ENCODE data around the gene BRINP1. TPM values are rescaled to one million over a fixed set of nuclear protein-coding genes. Genes with fewer than 3 reads are reported as not detected.
A peak's percentile ranks its signal among the peaks of the same experiment; 100 is the strongest.

BRINP1 gene, protein sequence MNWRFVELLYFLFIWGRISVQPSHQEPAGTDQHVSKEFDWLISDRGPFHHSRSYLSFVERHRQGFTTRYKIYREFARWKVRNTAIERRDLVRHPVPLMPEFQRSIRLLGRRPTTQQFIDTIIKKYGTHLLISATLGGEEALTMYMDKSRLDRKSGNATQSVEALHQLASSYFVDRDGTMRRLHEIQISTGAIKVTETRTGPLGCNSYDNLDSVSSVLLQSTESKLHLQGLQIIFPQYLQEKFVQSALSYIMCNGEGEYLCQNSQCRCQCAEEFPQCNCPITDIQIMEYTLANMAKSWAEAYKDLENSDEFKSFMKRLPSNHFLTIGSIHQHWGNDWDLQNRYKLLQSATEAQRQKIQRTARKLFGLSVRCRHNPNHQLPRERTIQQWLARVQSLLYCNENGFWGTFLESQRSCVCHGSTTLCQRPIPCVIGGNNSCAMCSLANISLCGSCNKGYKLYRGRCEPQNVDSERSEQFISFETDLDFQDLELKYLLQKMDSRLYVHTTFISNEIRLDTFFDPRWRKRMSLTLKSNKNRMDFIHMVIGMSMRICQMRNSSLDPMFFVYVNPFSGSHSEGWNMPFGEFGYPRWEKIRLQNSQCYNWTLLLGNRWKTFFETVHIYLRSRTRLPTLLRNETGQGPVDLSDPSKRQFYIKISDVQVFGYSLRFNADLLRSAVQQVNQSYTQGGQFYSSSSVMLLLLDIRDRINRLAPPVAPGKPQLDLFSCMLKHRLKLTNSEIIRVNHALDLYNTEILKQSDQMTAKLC
- 1 to 10 TPM in 1 of 4 donors, not detected in 3; 1.3 TPM for total RNA-seq

DNA sequence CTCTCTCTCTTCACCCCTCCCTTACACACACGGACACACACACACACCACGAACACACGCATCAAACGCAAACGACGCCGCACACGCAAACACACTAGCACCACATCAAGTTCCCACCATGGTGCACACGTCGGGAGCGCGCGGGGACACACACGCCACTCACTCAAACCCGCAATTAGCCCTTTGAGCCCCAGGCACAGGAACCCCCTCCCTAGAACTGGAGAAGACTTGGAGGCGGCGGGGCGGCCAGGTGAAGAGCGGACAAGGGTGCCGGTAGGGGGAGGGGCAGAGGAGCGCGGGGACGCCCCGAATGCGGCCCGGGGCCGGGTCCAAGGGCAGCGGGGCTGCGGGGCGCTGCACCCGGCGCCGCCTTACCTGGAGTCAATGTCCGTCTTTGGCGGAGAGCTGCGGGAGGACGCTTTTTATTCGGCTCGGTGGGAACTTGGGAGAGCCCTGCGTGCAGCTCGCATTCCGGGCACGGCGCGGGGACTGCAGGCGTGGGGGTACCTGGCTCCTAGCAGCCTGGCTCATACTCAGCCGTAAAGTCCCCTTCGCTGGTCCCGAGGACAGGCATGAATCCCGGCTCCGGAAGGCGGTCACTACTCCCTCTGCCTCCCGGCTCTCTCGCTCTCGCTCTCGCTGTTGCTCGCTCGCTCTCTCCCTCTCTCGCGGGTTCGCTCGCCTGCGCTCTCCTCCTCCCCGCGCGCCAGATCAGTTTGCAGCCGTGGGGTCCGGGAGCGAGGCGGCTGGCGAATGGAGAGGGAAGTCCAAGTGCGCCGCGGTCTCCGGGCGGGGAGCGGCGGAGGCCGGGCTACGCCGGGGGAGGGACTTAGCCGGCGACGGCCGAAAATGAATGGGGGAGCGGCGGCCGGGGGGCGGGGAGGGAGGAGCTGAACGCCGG is at the start of gene BRINP1:
Gene BRINP1, minus strand, starts transcription at position 755 of the 901 bp plus-strand sequence. CDS start 56,080 bp downstream, outside the sequence.
- no peak for TF ChIP-seq POLR2A (IDR thresholded peaks at IDR 0.05)
- TF ChIP-seq, protein P1, sequence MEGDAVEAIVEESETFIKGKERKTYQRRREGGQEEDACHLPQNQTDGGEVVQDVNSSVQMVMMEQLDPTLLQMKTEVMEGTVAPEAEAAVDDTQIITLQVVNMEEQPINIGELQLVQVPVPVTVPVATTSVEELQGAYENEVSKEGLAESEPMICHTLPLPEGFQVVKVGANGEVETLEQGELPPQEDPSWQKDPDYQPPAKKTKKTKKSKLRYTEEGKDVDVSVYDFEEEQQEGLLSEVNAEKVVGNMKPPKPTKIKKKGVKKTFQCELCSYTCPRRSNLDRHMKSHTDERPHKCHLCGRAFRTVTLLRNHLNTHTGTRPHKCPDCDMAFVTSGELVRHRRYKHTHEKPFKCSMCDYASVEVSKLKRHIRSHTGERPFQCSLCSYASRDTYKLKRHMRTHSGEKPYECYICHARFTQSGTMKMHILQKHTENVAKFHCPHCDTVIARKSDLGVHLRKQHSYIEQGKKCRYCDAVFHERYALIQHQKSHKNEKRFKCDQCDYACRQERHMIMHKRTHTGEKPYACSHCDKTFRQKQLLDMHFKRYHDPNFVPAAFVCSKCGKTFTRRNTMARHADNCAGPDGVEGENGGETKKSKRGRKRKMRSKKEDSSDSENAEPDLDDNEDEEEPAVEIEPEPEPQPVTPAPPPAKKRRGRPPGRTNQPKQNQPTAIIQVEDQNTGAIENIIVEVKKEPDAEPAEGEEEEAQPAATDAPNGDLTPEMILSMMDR (IDR thresholded peaks at IDR 0.05) = no peak
- Histone ChIP-seq H3K4me1 (peaks cover 0 to 4% of the 10 kb centered on the region in 2 donors), H3K27me3 (peaks cover 0 to 18% of the 10 kb centered on the region in 2 donors), H3K9me3 (no peaks in the 10 kb centered on the region), H3K4me3 (peak within 1 kb of the TSS in 1 of 2 donors; percentile 14), H3K36me3 (no peaks in the 10 kb centered on the region), H3K27ac (no peak within 1 kb of the TSS)
- DNase-seq = no peak
- intact Hi-C loops (cut with DNase I; ENCODE audit: low total_unique reads) = no loop called here

DNA sequence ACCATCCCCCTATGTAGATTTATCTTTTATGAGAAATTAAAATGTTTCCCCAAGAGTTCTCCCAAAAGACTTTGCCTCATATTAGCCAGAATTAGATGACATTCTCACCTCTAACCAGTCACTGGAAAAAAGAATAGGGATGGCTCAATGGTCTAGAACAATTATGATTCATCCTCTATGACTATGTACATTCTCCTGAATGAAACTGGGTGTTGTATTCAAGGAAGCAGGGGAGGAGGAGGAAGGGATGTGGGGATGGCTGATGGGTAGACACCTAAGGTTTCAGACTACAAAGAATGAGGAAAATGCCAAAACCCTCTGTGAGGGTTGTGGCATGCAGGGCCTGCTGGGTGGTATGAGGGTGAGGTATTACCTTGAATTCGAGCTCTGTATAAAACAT is 49.5 kb upstream of the BRINP1 start:
- Histone ChIP-seq H3K27me3 (no peaks in the 10 kb centered on the region), H3K27ac (no peak overlapping the region), H3K4me3 (no peak overlapping the region), H3K4me1 (no peaks in the 10 kb centered on the region), H3K9me3 (no peaks in the 10 kb centered on the region), H3K36me3 (no peaks in the 10 kb centered on the region)
- DNase-seq = no peak
- TF ChIP-seq POLR2A (IDR thresholded peaks at IDR 0.05) = no peak
- TF ChIP-seq, protein P1 (IDR thresholded peaks at IDR 0.05) = no peak
- intact Hi-C loops (cut with DNase I; ENCODE audit: low total_unique reads) = no loop called here

DNA sequence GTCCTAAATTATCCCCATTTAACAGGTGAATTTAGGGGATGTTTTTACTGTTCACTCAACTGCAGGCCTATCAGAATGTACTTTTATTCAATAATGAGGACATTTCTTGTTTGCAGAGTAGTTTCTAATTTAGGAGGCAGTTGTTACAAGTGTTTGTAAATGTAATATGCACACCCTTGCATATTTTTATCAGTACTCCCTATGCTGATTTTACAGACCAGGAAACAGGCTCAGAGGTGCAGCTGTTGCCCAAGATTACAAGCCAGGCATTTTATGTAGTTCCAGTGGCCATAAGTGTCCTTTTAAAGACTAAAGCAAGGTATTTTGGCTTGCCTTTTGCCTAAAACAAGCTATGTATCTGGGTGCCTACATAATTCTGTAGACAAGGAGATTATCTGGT is 47.6 kb upstream of the BRINP1 start:
- no peak for DNase-seq
- intact Hi-C loops (cut with DNase I; ENCODE audit: low total_unique reads) = no loop called here
- H3K4me1 ChIP-seq = no peaks in the 10 kb centered on the region

DNA sequence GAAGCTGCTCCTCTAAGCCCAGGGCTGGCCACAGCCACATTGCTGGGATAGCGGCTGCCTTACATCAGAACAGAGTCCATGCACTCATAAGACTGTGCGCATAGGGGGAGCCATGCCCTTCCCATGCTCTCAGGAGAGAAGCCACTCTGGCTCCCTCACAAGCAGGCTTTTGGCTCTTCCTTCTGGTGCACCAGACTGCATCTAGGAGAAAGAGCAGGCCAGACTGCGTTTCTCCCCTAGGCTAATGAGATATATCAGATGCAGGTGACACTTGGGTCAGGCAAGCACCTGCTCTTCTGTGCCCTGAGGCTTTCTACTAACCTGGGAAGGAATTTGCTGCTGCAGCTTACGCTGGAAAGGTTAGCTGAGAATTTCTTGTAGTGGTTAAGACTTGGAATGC is 43.2 kb upstream of the BRINP1 start:
- no peak overlapping the region for H3K4me3 ChIP-seq
- TF ChIP-seq, protein P1 (IDR thresholded peaks at IDR 0.05) = no peak
- TF ChIP-seq POLR2A (IDR thresholded peaks at IDR 0.05) = no peak
- H3K27me3 ChIP-seq = no peaks in the 10 kb centered on the region
- no peaks in the 10 kb centered on the region for H3K4me1 ChIP-seq
- intact Hi-C loops (cut with DNase I; ENCODE audit: low total_unique reads) = no loop called here
- H3K9me3 ChIP-seq = no peaks in the 10 kb centered on the region
- H3K36me3 ChIP-seq = no peaks in the 10 kb centered on the region
- no peak for DNase-seq
- no peak overlapping the region for H3K27ac ChIP-seq

More for the DNA sequence above, 47.6 kb upstream of the BRINP1 start:
- no peak for TF ChIP-seq POLR2A (IDR thresholded peaks at IDR 0.05)
- TF ChIP-seq, protein P1 (IDR thresholded peaks at IDR 0.05) = no peak
- H3K9me3 ChIP-seq = no peaks in the 10 kb centered on the region
- H3K27ac ChIP-seq = no peak overlapping the region
- H3K4me3 ChIP-seq = no peak overlapping the region
- H3K36me3 ChIP-seq = no peaks in the 10 kb centered on the region
- H3K27me3 ChIP-seq = no peaks in the 10 kb centered on the region
